GM21786 (cell line): ENCODE measurements around the gene PCIF1.
"Not testable (repeated sequence)": the region's sequence is repeated elsewhere in the genome, so short reads cannot be mapped to it uniquely, and the experiment has no call there.

Source experiments
- ATAC-seq: cut with Tn5 transposase; IDR thresholded peaks from one replicate; pipeline ENCODE4 v1.9.1; 2021; ENCODE audit not compliant: unreplicated experiment

Gene PCIF1

GRCh38 chr20:45934586-45935415, at the start of gene PCIF1:
Gene PCIF1, plus strand, starts transcription at chr20:45934683. Its CDS starts 4,317 bp downstream, at chr20:45939000.
- ATAC-seq, result peak; percentile 60

GRCh38 chr20:45886590-45887345, 47.7 kb upstream of the PCIF1 start:
- no peak for ATAC-seq

GRCh38 chr20:45887346-45887715, 47.2 kb upstream of the PCIF1 start, which contains the start of gene SPATA25:
Gene SPATA25, minus strand, starts transcription at chr20:45887622. Its CDS starts 32 bp downstream, at chr20:45887590.
- ATAC-seq, result no peak

- ATAC-seq, result no peak
These were observed 45.8 kb upstream of the PCIF1 start for GRCh38 chr20:45888681-45889080.

GRCh38 chr20:45890077-45890984, 44.2 kb upstream of the PCIF1 start:
- ATAC-seq, result no peak

GRCh38 chr20:45890985-45891983, 43.2 kb upstream of the PCIF1 start, which contains the start of the genes CTSA and NEURL2:
Gene CTSA, plus strand, starts transcription at chr20:45891335. Its CDS starts 234 bp downstream, at chr20:45891569.
Gene NEURL2, minus strand, starts transcription at chr20:45891208. Its CDS starts 217 bp downstream, at chr20:45890991.
- ATAC-seq, result peak; percentile 68

GRCh38 chr20:45892049-45892825, 42.2 kb upstream of the PCIF1 start:
- no peak for ATAC-seq

- no peak for ATAC-seq
These were observed 41.5 kb upstream of the PCIF1 start for GRCh38 chr20:45892828-45893500.

GRCh38 chr20:45893831-45894230, 40.7 kb upstream of the PCIF1 start:
- no peak for ATAC-seq

- ATAC-seq, result no peak
These were observed 39.7 kb upstream of the PCIF1 start for GRCh38 chr20:45894797-45895196.

- no peak for ATAC-seq
These were observed 37.8 kb upstream of the PCIF1 start for GRCh38 chr20:45896641-45897161.

- ATAC-seq, result no peak
These were observed 37.2 kb upstream of the PCIF1 start for GRCh38 chr20:45897289-45897688.

GRCh38 chr20:45897692-45898091, 36.8 kb upstream of the PCIF1 start:
- no peak for ATAC-seq

GRCh38 chr20:45898285-45898684, 36.2 kb upstream of the PCIF1 start:
- no peak for ATAC-seq

GRCh38 chr20:45899046-45899835, 35.2 kb upstream of the PCIF1 start:
- no peak for ATAC-seq

GRCh38 chr20:45901332-45901731, 33.2 kb upstream of the PCIF1 start:
- ATAC-seq, result not testable (repeated sequence)

GRCh38 chr20:45902199-45902701, 32.2 kb upstream of the PCIF1 start:
- no peak for ATAC-seq
